HTR-8/SVneo (cell line): Measurements from ENCODE around the gene SETD1A.
"Not testable (repeated sequence)": the region's sequence is repeated elsewhere in the genome, so short reads cannot be mapped to it uniquely, and the experiment has no call there.

Experiments
- DNase-seq: peaks from one replicate; pipeline ENCODE4 v3.0.0; 2011; ENCODE audit warnings: low spot score, mixed read lengths; ENCODE audit not compliant: insufficient read length
- FAIRE-seq: peaks from 2 replicates; lab custom pipeline; 2011; peaks lifted over from hg19 to GRCh38; lab: Jason Lieb, UNC

SETD1A gene

GRCh38 chr16:30927789-30928378 is 29.7 kb upstream of the SETD1A start:
- no peak for DNase-seq

GRCh38 chr16:30928390-30928789 is 29.2 kb upstream of the SETD1A start:
- FAIRE-seq (no peak), DNase-seq (no peak)

More at GRCh38 chr16:30927789-30928378, 29.7 kb upstream of the SETD1A start:
- peak; percentile 79 for FAIRE-seq

GRCh38 chr16:30929167-30929566 is 28.4 kb upstream of the SETD1A start:
- no peak for DNase-seq
- no peak for FAIRE-seq

GRCh38 chr16:30930160-30930571 is 27.4 kb upstream of the SETD1A start:
- no peak for FAIRE-seq

GRCh38 chr16:30931068-30931650 is 26.4 kb upstream of the SETD1A start:
- no peak for DNase-seq
- no peak for FAIRE-seq

More at GRCh38 chr16:30930160-30930571, 27.4 kb upstream of the SETD1A start:
- no peak for DNase-seq

GRCh38 chr16:30934827-30935557 is 22.6 kb upstream of the SETD1A start:
- peak; percentile 50 for DNase-seq
- FAIRE-seq = peak; percentile 57

GRCh38 chr16:30937692-30938091 is 19.9 kb upstream of the SETD1A start:
- DNase-seq (no peak), FAIRE-seq (no peak)

- not testable (repeated sequence) for FAIRE-seq, DNase-seq
These were observed 18.0 kb upstream of the SETD1A start for GRCh38 chr16:30939571-30939970.

GRCh38 chr16:30941600-30942425 is 15.7 kb upstream of the SETD1A start:
- DNase-seq (peak; percentile 79), FAIRE-seq (peak; percentile 78)

GRCh38 chr16:30942426-30942806 is 15.1 kb upstream of the SETD1A start:
- FAIRE-seq (no peak), DNase-seq (no peak)

GRCh38 chr16:30944352-30944751 is 13.2 kb upstream of the SETD1A start:
- FAIRE-seq = no peak
- no peak for DNase-seq

- FAIRE-seq = no peak
- no peak for DNase-seq
These were observed 10.6 kb upstream of the SETD1A start for GRCh38 chr16:30946671-30947540.

GRCh38 chr16:30947541-30947858 is 10.1 kb upstream of the SETD1A start:
- no peak for FAIRE-seq
- no peak for DNase-seq

GRCh38 chr16:30947859-30948666 is 9.5 kb upstream of the SETD1A start:
- peak; percentile 83 for FAIRE-seq
- DNase-seq = peak; percentile 93

GRCh38 chr16:30948667-30949649 is 8.6 kb upstream of the SETD1A start, which contains the start of gene ORAI3:
Gene ORAI3, plus strand, starts transcription at chr16:30949068. Its CDS starts 222 bp downstream, at chr16:30949290.
- DNase-seq (peak; percentile 58), FAIRE-seq (no peak)

GRCh38 chr16:30949650-30950515 is 7.7 kb upstream of the SETD1A start:
- FAIRE-seq (peak; percentile 95), DNase-seq (peak; percentile 86)
